ENCODE measurements around the gene TNNT3. TPM values are rescaled to one million over a fixed set of nuclear protein-coding genes. Genes with fewer than 3 reads are reported as not detected.

The TNNT3 gene
- total RNA-seq, 1 experiment from 2014 or later, result not detected

GRCh38 chr11:1918436-1919315 lies 827 bp upstream of the TNNT3 start:
- DNase-seq (ENCODE audit: low spot score), result no peak
- in situ Hi-C loops (cut with HindIII; ENCODE audit: low sequenced_read_pairs), result no loop called here

GRCh38 chr11:1920128-1920908 lies 815 bp downstream of the TNNT3 start:
- no peak for DNase-seq (ENCODE audit: low spot score)
- in situ Hi-C loops (cut with HindIII; ENCODE audit: low sequenced_read_pairs), result no loop called here

DNA sequence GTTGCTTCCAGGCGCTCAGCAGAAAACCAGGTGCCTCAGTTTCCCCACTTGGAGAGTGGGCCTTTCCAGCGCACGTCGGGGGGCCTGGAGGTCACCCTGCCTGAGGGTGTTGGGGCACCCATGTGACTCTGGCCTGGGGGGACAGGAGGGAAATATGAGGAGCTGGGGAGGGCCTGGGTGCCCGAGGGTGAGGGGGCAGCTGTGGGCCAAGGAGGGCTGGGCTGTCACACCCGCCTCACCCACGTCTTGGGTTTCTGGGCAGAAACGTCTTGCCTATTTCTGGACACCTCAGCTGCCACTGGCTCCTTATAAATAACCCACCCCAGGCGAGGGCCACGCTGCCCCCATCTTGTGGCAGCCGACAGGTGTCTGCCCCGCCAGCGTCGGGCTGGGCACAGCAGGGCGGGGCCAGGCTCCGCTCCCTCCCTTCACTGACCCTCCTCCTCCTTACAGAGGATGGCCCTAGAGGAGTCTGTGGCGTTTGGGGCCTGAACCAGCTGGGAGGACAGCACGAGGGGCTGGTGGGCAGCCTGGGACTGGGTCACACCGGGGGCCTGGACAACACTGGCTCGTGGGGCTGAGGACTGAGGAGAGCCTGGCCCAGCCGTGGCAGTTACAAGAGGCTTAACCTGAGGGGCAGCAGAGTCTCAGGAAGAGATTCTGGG lies 1.5 kb downstream of the TNNT3 start:
- in situ Hi-C loops (cut with HindIII; ENCODE audit: low sequenced_read_pairs), result no loop called here

GRCh38 chr11:1921574-1922141 lies 2.2 kb downstream of the TNNT3 start:
- DNase-seq (ENCODE audit: low spot score), result peak; percentile 8
- in situ Hi-C loops (cut with HindIII; ENCODE audit: low sequenced_read_pairs), result no loop called here

More for the DNA sequence above, 1.5 kb downstream of the TNNT3 start:
- no peak for DNase-seq (ENCODE audit: low spot score)

DNA sequence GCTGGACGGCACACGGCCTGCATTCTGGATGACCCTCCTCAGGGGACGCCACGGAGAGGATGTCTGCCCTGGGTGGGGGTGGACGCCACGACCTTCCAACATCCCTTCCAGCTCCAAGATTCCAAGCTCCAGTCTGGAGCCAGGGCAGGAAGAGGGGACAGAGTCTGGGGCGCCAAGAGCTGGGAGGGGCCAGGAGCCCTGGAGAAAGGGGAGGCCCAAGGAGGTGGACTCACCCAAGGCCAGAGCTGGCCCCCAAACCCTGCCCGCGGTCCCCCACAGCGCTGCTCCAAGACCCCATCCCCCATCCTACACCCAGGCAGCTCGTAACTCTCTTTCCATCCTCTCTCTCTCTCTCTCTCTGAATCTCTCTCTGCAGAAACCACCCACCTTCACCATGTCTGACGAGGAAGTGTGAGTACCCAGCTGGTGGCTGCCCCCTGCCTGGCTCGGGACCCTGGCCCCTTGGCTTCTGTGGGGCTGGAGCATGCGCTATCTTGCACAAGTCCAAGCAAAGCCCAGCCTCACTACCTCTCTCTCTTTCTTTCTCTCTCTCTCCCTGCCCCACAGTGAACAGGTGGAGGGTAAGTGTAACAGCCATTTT lies 3.1 kb downstream of the TNNT3 start:
- no peak for DNase-seq (ENCODE audit: low spot score)
- in situ Hi-C loops (cut with HindIII; ENCODE audit: low sequenced_read_pairs), result no loop called here

GRCh38 chr11:1923201-1923956 lies 3.9 kb downstream of the TNNT3 start:
- in situ Hi-C loops (cut with HindIII; ENCODE audit: low sequenced_read_pairs), result no loop called here
- DNase-seq (ENCODE audit: low spot score), result no peak

DNA sequence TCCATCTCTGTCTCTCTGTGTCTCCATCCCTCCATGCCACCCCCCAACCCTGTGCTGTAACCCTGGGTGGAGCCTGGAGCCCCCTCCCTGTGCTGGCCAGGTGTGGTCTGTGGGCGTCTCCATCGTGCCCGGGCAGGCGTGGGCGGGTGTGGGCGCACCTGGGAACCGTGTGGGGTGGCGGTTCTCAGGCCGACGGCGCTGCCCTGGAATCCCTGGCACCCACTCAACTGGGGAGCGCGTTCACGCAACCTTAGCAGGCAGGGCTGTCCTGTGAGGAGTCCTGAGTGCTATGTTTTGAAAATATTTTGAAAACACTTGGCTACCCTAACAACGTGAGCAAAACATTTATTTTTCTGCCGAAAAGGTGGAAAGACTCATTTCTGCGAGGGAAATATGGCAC lies 4.7 kb downstream of the TNNT3 start:
- DNase-seq (ENCODE audit: low spot score), result no peak
- in situ Hi-C loops (cut with HindIII; ENCODE audit: low sequenced_read_pairs), result no loop called here

- no peak for DNase-seq (ENCODE audit: low spot score)
- in situ Hi-C loops (cut with HindIII; ENCODE audit: low sequenced_read_pairs), result no loop called here
These were observed 5.3 kb downstream of the TNNT3 start for GRCh38 chr11:1924646-1925372.

- in situ Hi-C loops (cut with HindIII; ENCODE audit: low sequenced_read_pairs), result no loop called here
- DNase-seq (ENCODE audit: low spot score), result no peak
These were observed 6.1 kb downstream of the TNNT3 start for GRCh38 chr11:1925373-1926155.

GRCh38 chr11:1926156-1927025 lies 6.9 kb downstream of the TNNT3 start:
- in situ Hi-C loops (cut with HindIII; ENCODE audit: low sequenced_read_pairs), result no loop called here

DNA sequence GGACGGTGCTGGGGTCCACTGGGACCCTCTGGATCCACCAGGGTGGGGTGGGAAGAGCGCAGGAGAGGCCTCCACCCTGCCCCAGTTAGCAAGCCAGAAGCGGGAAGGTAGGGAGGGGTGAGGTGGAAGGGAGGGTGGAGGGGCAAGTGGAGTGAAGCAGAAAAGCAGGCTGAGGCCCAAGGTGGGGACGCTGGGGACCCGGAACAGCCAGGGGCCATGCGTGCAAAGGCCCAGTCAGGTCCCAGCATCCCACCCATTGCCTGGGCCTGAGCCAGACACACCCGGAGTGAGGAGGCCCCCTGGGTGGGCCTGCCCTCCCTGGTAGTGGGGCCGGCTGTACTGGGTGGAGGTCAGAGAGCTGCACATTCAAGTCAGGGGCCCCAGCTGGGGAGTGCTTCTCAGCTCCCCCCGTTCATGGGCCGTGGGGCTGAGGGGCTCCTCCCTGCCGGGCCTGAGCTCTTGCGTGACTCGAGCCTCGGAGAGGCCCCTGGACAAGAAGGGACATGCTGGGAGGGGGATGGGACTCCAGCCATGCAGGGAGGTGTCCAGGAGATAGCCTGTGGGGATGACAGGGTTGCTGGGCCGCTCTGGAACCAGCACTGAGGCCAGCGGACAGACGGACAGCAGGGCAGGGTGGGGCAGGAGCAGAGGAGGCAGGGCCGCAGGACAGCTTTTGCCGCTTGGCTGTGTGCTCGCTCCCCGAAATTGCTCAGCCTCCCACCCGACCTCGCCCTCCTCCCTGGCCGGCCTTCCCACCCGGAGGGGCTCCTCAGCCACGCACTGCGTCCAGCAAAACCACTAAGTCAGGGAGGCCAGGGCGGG lies 7.7 kb downstream of the TNNT3 start:
- no peak for DNase-seq (ENCODE audit: low spot score)
- in situ Hi-C loops (cut with HindIII; ENCODE audit: low sequenced_read_pairs), result no loop called here

More at GRCh38 chr11:1926156-1927025, 6.9 kb downstream of the TNNT3 start:
- DNase-seq (ENCODE audit: low spot score), result no peak

DNA sequence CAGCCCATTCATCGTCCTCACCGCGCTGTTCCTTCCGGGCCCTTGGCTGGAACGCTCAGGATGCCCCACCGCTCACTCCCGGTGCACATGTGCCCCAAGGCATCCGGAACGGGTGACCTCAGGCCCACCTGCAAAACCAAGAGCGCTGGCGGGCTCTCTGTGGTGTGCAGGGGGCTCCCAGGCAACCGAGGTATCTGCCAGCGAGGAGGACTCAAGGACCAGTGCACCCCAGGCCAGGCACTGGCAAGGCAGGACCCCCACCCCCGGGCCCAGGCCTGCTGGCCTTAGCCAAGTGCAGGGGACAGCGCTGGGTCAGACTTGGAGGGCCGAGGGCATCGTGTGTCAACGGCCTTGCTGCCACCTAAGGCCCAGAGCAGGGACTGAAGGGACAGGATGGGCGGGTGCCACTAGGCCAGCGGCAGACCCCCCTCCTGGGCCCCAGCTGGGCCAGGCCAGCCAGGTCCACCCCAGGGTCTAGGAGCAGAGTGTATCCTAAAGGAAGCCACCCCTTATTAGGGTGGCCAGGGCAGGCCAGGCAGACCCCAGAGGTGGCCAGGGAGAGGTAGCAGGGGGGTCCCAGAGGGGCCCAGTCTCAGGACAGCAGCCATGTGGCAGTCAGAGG lies 8.5 kb downstream of the TNNT3 start:
- in situ Hi-C loops (cut with HindIII; ENCODE audit: low sequenced_read_pairs), result no loop called here
- no peak for DNase-seq (ENCODE audit: low spot score)

DNA sequence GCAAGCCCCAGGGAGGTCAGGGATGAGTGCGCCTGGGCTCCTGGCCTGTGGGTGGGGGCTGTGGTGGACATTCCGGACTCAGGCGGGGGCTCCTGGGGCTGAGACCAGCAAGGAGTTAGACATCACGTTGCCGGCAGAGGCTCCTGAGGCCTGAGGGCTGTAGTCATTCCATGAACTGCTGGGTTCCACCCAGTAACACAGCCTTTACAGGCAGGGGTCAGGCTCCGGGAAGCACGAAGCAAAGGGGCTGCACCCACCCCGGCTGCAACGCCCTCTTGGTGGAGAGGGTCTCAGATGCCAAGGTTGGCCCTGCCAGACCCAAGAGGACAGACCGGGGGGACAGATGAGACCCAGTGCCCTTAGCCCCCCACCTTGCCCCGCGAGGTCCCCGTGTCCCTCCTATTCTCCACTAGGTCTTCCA lies 9.0 kb downstream of the TNNT3 start:
- in situ Hi-C loops (cut with HindIII; ENCODE audit: low sequenced_read_pairs), result no loop called here
- no peak for DNase-seq (ENCODE audit: low spot score)

DNA sequence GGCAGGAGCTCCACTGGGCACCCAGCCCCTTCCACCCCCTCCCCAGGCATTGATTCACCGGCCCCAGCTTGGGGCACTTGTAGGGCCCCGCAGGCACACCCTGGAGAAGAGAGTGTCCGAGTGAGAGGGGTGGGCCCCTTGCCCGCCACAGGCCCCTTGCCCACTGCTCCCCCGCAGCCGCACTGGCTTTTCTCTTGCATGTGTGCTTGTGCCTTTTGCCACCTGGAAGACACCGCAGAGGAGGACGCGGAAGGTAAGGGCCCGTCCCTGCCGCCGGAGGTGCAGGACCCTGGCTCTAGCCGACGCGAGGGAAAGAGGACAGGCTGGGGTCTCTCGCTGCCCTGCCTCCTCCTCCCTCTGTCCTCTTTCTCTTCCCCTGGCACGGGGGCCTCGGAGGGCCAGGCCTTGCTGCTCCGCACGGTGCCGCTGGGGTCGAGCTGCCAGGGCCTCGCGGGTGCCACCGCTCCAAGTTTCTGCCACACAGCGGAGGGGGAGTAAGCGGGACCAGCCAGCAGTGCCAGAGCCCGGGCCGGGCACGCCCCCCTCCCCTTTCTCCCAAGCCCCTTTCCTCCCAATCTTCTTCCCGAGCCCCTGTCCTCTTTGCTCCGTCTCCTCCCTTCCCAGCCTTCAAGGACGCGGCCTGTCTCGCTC lies 9.5 kb downstream of the TNNT3 start:
- DNase-seq (ENCODE audit: low spot score), result no peak
- in situ Hi-C loops (cut with HindIII; ENCODE audit: low sequenced_read_pairs), result no loop called here
